HG03097 (cell line): ENCODE data around the gene PODXL2.
"Not testable (repeated sequence)": the region's sequence is repeated elsewhere in the genome, so short reads cannot be mapped to it uniquely, and the experiment has no call there.

ENCODE experiments used
- ATAC-seq: cut with Tn5 transposase; IDR thresholded peaks from one replicate; pipeline ENCODE4 v1.9.1; 2021; ENCODE audit not compliant: unreplicated experiment, low FRiP score

Gene PODXL2

GRCh38 chr3:127604546-127605165 lies 24.3 kb upstream of the PODXL2 start:
- no peak for ATAC-seq

DNA sequence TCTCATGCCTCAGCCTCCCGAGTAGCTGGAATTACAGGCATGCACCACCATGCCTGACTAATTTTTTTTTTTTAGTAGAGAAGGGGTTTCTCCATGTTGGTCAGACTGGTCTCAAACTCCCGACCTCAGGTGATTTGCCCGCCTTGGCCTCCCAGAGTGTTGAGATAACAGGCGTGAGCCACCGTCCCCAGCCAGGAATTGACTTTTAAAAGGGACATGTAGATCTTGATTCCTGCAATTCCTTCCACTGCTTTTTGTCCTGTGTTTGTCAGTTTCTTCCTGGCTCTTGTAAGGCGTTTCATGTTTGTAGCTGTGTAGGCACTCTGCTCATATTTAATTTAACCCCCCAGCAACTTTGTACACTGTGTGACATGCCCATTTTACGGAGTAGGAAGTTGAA lies 23.4 kb upstream of the PODXL2 start:
- ATAC-seq = not testable (repeated sequence)

GRCh38 chr3:127606086-127606805 lies 22.7 kb upstream of the PODXL2 start:
- ATAC-seq = no peak

DNA sequence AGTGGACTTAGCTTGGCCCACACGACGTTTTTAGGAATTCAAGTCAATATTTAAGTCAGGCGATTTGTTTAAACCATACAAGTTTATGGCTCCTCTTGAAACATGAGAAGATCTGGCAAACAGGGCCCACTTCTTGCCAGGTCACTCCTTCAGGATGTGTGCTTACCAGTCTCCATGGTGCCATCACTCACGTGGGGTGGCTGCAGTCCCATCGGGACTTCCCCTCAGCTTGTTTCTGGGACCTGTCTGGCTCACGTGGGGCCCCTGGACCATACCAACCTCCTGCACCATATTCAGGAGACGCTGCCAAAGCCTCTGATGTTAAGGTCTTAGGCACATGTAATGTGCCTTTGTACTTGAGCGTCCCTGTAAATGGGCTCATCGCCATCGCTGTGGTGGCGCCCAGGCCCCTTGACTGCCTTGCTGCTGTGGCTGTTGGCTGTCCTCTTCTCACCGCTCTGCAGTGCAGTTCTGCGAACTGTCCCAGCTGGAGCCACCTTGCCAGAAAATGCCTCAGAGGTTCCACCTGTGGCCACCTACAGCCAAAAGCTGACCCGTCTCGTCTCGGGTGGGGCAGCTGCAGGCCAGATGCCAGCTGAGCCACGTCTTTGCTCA lies 21.9 kb upstream of the PODXL2 start:
- no peak for ATAC-seq

DNA sequence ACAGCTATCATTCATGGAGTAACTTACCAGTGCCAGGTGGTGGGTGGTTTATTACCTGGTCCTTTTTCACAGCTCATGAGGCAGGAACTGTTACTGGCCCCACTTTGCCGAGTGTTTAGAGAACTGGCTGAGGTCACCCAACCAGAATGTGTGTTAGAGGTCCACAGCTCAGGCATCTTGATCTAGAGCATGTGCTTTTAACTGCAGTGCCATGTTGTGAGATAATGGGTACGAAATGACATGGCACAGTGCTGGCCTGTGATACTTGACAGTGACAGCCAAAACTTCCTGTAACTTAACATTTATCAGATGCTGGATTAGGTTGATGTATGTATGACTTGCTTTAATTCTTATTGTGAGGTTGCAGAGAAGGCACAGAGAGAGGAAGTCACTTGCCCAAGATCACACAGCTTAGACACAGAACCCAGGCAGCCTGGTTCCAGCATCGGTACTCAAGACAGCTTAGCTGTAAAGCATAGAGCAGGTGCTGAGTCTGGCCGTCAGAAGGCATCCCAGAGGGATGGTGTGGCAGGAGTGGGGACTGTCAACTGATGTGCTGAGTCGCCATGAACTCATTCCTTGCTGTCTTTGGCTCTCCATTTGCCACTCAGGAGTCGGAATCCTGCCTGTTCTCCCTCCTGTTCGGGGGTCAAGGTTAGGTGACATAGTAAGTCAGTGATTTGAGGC lies 21.2 kb upstream of the PODXL2 start:
- no peak for ATAC-seq

DNA sequence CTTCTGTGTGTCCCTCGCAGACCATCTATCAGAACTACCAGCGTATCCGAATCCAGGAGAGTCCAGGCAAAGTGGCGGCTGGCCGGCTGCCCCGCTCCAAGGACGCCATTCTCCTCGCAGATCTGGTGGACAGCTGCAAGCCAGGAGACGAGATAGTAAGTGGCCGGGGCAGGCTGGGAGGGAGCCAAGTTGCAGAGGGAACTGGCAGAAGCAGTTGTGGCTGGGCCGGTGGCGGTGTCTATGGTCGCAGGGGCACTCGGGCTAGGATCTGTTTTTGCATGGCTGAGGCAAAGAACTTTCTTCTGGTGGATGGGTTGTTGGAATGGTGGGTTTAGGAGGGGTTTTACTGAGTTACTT lies 20.6 kb upstream of the PODXL2 start:
- no peak for ATAC-seq

GRCh38 chr3:127610105-127610504 lies 18.9 kb upstream of the PODXL2 start:
- ATAC-seq = no peak

GRCh38 chr3:127611251-127611650 lies 17.7 kb upstream of the PODXL2 start:
- no peak for ATAC-seq

- no peak for ATAC-seq
Measured at GRCh38 chr3:127612966-127613365, 16.0 kb upstream of the PODXL2 start.

GRCh38 chr3:127613406-127613805 lies 15.6 kb upstream of the PODXL2 start:
- no peak for ATAC-seq

- no peak for ATAC-seq
Measured at GRCh38 chr3:127614928-127615589, 13.9 kb upstream of the PODXL2 start.

DNA sequence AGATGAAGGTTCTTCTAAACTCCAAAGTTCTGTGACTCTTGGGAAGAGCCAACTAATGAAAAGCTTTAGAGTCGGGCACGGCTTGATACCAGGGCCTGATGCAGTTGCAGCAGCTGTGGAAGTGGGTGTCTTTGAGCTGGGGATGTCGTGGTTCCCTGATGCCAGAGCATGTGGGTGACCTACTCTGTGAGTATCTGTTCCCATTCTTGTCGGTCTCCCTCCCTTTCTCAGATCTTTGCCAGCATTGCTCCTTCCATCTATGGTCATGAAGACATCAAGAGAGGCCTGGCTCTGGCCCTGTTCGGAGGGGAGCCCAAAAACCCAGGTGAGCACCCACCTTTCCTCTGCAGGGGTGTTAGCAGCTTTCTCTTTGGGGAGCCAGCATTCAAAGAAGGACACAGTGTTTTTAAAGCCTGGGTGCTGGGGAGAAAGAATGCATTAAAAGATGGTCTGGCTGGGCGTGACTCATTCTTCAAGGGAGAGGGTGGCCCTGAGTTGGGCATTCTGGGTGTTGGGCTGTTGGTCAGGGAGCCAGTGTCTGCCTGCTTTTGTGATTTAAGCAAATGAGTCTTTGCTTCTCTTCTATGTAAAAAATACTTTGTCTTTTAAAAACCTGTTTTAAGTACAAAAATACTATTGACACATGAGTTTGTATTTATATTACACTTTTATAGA lies 13.2 kb upstream of the PODXL2 start:
- no peak for ATAC-seq

DNA sequence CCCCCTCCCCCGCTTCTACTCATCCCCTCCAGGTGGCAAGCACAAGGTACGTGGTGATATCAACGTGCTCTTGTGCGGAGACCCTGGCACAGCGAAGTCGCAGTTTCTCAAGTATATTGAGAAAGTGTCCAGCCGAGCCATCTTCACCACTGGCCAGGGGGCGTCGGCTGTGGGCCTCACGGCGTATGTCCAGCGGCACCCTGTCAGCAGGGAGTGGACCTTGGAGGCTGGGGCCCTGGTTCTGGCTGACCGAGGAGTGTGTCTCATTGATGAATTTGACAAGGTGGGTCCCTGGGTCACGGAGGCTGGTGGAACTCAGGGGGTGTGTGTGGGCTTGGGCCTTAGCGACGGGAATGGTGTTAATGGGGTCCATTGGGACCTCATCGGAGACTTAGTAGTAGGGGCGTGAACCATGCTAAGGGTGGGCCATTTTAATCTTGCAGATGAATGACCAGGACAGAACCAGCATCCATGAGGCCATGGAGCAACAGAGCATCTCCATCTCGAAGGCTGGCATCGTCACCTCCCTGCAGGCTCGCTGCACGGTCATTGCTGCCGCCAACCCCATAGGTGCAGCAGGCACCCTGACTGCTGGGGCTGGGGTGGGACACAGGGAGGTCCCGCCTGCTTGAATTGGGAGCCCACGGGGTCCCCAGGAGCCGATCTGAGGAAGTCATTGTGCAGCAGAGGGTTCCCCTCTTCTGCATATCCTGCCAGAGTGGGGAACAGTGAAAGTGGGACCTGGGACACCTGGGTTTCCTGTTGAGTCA lies 12.0 kb upstream of the PODXL2 start:
- ATAC-seq = no peak

DNA sequence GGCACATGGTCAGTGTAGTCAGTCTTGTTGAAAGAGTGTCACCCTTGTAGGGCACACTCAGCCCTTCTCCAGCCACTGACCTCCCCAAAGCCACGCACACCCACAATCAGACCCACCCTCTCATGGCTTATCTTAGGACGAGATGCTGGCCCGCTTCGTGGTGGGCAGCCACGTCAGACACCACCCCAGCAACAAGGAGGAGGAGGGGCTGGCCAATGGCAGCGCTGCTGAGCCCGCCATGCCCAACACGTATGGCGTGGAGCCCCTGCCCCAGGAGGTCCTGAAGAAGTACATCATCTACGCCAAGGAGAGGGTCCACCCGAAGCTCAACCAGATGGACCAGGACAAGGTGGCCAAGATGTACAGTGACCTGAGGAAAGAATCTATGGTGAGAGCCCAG lies 10.1 kb upstream of the PODXL2 start:
- no peak for ATAC-seq

- no peak for ATAC-seq
Measured at GRCh38 chr3:127620637-127621375, 8.2 kb upstream of the PODXL2 start.

- no peak for ATAC-seq
Measured at GRCh38 chr3:127622031-127622430, 7.0 kb upstream of the PODXL2 start.

DNA sequence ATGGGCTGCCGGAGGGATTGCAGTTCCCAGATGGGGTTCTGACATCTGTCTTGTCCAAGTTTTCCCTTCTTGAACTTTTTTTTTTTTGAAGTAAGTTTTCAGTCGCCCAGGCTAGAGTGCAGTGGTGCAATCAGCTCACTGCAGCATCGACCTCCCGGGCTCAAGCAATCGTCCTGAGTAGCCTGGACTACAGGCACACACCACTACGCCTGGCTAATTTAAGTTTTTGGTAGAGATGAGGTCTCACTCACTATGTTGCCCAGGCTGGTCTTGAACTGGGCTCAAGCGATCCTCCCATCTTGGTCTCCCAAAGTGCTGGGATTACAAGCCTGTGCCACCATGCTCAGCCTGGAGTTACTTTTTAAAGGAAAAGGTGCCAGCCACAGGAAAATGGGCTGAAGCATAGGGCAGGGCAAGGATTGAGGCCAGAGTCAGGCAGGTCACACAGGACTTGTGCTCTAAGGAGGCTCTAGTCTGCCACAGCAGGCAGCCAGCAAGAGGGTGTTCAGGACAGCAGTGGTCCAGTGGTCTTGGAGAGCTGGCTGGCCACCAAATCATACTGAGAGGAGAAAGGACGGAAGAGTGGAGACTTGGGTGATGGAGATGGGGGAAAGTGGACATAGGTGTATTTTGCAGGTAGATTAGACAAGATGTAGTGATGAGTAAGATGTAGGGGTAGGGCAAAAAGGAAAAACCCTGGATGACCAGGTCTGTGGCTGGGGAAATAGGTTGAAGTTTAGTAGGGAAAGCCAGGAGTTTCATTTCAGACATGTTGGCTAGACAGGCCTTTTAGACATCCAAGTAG lies 6.0 kb upstream of the PODXL2 start:
- no peak for ATAC-seq

GRCh38 chr3:127624063-127624462 lies 4.9 kb upstream of the PODXL2 start:
- no peak for ATAC-seq
